Epithelial cell of proximal tubule (primary cell): ENCODE data around the gene LIFR. TPM values are rescaled to one million over a fixed set of nuclear protein-coding genes. Genes with fewer than 3 reads are reported as not detected.
A peak's percentile ranks its signal among the peaks of the same experiment; 100 is the strongest.

Experiments
- DNase-seq: peaks from one replicate; pipeline ENCODE4 v3.0.0-alpha.2; 2011; ENCODE audit warnings: low read depth
- H3K4me3 ChIP-seq: 2 replicates; pipeline ENCODE4 v1.5.1; 2011; ENCODE audit warnings: low read depth, mild to moderate bottlenecking, low read length
- total RNA-seq: library from RNA; depleted of rRNA; stranded (reverse); fragments of >200 nt; gene quantifications from 2 replicates; pipeline ENCODE4 v1.2.3, GENCODE V29; 2015
- TF ChIP-seq, protein P1 (sequence below): conservative IDR thresholded peaks from 2 replicates; pipeline ENCODE4 v1.5.1; 2012; ENCODE audit warnings: low read depth, mild to moderate bottlenecking, low read length

Gene LIFR
- total RNA-seq, 1 donor from 2014 or later = 17.1 TPM

DNA sequence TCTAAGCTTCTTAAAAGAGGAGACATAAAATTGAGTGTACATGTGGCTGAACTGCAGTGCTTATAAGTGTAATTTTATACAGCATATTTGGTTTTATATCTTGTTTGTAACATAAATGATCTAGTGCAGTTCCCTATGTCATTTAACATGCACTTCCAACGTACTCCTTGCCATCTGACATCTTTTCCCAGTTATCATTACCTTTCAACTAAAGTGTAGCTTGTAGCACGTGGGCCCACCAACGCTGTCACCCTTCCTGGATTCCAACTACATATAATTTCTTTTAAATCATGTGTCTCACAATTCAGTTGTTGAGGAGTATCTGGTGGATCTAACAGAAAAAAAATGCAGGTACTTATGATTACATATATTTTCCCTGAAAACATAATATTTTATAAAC lies 50.1 kb downstream of the LIFR start:
- TF ChIP-seq, protein P1, sequence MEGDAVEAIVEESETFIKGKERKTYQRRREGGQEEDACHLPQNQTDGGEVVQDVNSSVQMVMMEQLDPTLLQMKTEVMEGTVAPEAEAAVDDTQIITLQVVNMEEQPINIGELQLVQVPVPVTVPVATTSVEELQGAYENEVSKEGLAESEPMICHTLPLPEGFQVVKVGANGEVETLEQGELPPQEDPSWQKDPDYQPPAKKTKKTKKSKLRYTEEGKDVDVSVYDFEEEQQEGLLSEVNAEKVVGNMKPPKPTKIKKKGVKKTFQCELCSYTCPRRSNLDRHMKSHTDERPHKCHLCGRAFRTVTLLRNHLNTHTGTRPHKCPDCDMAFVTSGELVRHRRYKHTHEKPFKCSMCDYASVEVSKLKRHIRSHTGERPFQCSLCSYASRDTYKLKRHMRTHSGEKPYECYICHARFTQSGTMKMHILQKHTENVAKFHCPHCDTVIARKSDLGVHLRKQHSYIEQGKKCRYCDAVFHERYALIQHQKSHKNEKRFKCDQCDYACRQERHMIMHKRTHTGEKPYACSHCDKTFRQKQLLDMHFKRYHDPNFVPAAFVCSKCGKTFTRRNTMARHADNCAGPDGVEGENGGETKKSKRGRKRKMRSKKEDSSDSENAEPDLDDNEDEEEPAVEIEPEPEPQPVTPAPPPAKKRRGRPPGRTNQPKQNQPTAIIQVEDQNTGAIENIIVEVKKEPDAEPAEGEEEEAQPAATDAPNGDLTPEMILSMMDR = no peak
- DNase-seq = no peak
- no peak overlapping the region for H3K4me3 ChIP-seq

DNA sequence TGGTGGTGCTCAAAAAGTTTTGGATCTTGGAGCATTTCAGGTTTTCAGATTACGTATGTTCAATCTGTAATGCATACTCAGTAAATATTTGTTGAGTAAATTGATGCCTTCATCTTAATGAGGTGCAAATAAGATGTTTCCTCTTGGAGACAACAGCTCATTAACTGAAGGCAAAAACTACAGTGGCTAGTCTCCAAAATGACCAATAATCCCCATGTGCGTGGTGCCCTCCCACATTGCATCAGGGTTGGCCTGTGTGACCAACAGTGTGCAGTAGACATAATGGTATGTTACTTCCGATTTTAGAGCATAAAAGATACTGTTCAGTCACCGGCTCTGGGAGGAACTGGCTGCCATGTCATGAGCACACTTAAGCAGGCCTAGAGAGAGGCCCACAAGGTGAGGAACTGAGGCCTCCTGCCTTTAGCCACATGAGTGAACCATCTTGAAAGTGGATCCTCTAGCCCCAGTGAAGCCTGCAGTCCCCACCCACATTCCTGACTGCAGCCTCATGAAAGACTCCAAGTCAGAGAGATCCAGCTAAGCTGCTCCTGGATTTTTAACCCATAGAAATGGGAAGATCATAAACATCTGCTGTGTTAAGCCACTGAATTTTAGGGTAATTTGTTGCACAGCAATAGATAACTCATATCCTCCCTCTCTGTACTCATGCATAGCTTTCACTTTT lies 55.7 kb downstream of the LIFR start:
- DNase-seq = no peak
- no peak overlapping the region for H3K4me3 ChIP-seq
- TF ChIP-seq, protein P1 = no peak

DNA sequence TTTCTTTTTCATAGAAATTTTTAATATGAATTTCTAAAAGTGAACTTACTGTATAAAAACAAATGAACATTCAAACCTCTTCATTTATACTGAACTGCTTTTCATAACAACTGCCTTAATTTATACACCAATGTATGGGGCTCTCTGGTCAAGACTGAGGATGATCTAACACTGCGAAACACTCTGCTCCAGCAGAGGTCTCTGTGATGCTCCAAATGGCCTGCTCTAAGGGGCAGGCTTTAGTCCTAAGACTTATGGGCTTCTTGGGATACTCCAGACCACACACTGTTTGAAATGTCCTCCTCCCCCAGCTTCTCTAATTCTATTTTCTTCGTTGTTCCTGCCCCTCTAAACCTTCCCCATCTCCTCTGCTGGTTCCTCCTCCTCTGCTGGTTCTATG lies 58.5 kb downstream of the LIFR start:
- H3K4me3 ChIP-seq = no peak overlapping the region
- no peak for DNase-seq
- TF ChIP-seq, protein P1 = peak; percentile 48

DNA sequence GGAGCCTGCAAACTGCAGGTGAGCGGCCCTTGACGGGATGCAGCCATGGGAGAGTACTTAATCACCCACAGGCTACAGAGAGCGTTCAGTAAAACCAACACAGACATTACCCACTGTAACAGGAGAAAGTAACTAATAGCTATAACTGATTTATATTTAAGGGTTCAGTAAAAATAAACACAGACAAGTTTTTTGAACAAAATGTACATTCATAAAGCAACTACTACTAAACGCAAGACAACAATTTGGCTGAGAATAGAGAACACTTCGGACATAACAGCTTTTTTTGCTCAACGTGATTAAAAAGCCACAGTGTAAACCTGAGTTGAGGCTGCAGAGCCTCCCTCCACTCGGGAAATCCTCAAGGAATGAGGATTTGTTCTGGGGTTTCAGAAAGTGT lies 61.7 kb downstream of the LIFR start:
- DNase-seq = no peak
- TF ChIP-seq, protein P1 = no peak

DNA sequence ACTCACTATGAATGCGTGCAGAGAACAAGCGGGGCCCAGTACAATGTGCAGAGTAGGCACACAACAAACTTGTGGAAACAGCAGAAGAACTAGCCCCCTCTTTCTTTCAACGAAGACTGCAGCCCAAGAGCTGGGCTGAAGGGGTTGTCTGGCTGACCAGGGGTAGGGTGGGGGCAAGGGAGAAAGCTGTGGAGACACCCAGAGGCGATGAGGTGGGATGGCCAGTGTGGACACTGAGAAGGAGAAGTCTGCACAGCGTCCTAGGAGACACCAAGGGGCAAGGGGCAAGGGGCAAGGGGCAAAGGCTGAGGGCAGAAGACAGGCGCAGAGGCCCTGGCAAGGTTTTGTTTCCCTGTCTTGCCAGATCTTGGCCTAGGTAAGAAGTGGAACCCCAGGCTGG lies 62.3 kb downstream of the LIFR start:
- H3K4me3 ChIP-seq = no peak overlapping the region
- TF ChIP-seq, protein P1 = no peak
- DNase-seq = no peak

More for the DNA sequence above, 61.7 kb downstream of the LIFR start:
- H3K4me3 ChIP-seq = no peak overlapping the region

DNA sequence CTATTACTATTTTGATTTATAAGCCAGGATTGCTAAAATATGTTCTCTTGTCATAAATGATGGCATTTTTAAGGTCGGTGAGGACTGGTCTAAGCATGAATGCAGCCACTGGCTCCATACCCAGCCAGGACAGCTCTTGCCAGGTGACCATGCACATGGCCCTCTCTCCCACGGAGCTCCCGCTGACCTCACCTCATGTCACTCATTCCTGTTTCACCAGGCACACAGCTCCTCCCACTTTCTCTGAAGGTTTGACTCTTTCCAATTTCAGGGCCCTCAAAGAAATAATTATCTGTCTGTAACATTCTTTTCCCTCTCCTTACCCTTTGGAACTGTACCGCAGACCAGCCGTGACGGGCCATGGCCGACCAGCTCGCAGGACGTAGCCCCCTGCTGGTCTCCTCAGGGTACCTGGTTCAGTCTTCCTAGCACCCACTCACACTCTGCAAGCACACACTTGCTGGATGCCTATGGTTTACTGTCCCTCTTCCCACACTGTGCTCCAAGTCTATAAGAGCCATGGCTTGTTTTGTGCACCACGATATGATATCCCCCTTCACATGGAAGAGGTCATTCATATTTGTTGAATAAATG lies 72.5 kb downstream of the LIFR start:
- H3K4me3 ChIP-seq = no peak overlapping the region
- DNase-seq = no peak
- TF ChIP-seq, protein P1 = peak; percentile 60
